HG02571 (cell line): Measurements from ENCODE around the gene CADM2.

Source experiments
- ATAC-seq: cut with Tn5 transposase; IDR thresholded peaks from one replicate; pipeline ENCODE4 v1.9.1; 2021; ENCODE audit warnings: mild to moderate bottlenecking, moderate library complexity; ENCODE audit not compliant: unreplicated experiment

CADM2 gene

GRCh38 chr3:85304360-85304964, 345.7 kb downstream of the CADM2 start:
- no peak for ATAC-seq

GRCh38 chr3:85312331-85312730, 353.5 kb downstream of the CADM2 start:
- ATAC-seq: no peak

- ATAC-seq: no peak
These were observed 354.6 kb downstream of the CADM2 start for GRCh38 chr3:85313380-85313779.

DNA sequence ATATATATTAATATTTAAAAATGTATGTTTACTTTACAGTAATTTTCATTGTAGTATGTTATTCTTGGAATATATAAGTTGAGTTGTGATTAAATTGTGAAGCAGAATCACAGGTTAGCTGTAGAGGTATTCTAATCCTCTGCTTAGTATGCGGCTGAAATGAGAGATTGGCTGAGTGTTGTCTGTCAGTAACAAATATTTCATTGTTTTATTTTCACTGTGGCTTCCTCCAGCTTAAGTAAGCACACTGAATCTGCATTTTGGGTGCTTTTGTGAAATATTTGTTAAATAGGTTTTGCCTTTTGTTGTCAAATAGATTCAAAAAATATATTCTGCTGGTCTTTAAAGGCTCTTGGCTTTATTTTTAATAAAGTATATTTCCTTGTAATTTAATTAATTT, 357.5 kb downstream of the CADM2 start:
- ATAC-seq: no peak

- no peak for ATAC-seq
These were observed 363.1 kb downstream of the CADM2 start for GRCh38 chr3:85321892-85322291.

- no peak for ATAC-seq
These were observed 371.3 kb downstream of the CADM2 start for GRCh38 chr3:85330071-85330470.

DNA sequence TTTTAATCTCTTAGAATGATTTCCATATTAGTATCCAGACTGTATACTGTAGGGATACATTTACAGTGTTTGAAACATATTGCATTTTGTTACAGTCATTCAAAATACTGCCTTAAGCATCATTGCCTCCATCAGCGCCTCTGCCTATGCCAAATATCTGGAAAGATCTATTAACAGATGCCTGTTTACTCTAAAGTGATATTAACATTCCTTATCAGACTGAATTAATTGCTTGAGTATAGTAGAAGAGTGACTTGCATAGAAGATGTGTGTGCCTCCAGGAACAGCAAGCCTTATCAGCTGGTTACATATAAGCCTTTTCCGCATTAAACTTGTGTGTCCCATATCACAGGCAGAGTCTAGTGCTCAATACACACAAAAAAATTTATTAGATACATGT, 379.1 kb downstream of the CADM2 start:
- ATAC-seq: no peak

DNA sequence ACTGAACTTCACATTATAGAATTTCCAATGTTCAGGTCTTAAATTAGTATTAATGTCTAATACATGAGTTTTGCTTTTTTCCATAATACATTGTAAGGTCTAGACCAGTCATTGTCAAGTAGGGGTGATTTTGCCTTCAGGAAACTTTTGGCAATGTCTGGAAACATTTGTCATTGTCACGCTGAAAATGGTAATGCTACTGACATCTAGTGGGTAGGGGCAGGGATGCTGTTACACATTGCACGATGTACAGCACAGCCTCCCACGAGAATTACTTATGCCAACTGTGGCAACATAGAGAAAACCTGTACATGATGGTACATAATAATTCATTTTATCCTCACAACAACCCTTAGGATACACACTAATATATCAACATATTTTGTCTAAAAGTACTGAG, 384.1 kb downstream of the CADM2 start:
- no peak for ATAC-seq

DNA sequence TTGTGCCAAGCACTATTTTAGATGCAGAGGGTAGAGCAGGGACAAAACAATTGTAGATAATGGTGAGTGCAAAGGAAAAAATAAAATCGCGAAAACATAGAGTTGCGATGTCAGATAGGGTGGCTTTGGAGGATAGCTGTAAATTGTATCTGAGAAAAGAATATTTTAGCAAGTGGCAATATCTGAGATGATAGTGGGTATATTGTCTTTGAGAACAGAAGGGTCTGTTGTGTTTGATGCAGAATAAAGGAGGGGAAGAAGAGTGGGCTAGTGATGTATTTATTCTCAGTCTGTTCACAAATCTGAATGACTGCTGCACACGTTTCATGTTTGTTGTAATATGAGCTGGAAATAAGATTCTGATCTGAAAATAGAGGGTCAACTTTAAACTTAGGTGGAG, 396.8 kb downstream of the CADM2 start:
- ATAC-seq: no peak

- ATAC-seq: no peak
These were observed 402.1 kb downstream of the CADM2 start for GRCh38 chr3:85360742-85361387.

DNA sequence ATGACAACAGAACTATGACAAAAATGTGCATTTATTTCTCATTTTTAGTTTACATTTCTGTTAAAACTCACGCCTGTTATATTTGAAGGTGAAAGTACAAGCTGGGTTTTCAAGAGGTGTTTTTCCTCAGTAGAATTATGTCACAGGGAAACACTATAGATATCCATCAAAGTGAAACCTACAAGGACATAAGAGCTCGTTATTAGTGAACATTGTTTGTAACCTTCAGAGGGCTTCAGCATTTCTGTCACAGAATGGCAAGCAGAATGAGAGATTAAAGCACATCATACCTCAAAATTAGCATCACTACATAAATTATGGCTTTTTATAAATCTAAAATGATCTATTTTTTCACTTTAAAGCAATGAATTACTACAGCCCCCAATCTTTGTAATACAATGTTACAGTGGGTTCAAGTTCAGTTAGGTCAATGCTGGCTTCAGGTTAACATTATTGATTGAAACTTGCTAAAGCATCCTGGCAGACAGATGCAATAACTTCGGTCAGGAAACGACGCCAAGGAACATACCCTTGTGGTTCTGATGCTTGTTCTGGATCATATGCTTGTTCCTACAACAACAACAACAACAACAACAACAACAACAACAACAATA, 405.6 kb downstream of the CADM2 start:
- ATAC-seq: no peak

- ATAC-seq: no peak
These were observed 411.6 kb downstream of the CADM2 start for GRCh38 chr3:85370341-85370740.

GRCh38 chr3:85376131-85376530, 417.3 kb downstream of the CADM2 start:
- no peak for ATAC-seq

DNA sequence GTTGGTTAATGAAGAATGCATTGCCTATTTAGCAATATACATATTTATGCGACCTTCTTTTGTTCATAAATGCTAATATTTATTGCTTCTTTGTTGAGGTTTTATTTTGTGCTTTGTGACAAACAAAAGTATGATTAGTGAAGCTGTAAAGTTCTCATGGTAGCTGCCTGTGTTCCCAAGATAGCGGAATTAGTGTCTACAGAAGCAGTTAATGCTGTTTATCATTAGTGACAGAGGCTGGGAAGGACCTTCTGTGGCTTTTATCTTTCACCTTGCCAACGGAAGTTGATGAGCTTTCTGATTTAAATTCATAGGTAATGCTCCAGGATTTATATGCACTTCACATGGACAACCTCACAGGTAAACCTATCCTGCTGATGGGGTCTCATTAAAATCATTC, 418.3 kb downstream of the CADM2 start:
- no peak for ATAC-seq

GRCh38 chr3:85384372-85384771, 425.6 kb downstream of the CADM2 start:
- no peak for ATAC-seq

GRCh38 chr3:85387913-85388505, 429.2 kb downstream of the CADM2 start:
- ATAC-seq: no peak

DNA sequence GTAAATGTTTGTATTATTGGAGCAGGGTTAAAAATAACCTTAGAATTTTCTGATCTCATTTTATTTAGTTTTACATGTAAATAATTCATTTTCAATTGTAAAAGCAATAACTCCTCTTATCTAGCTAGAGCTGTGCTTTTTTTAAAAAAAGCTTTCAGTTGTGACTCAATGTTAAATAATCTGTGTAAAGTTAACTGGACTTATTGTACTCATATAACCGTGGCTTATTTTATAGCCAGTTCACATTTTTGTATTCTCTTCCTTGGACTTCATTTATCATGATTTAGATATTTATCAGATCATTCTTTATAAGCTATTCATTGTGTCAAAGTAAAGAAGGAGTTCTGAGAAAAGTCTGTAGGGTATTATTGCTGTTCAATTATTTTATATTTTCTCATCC, 435.6 kb downstream of the CADM2 start:
- no peak for ATAC-seq

DNA sequence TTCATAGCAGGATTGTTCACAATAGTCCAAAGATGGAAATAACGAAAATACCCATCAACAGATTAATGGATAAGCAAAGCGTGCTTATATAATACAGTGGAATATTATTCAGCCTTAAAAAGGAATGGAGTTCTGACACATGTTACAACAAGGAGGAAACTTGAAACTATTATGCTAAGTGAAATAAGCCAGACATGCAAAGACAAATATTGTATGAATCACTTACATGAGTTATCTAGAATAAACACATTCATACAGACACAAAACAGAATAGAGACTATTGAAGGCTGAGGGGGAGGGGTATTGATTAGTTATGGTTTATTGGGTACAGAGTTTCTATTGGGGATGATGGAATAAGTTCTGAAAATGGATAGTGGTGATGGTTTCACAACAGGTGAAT, 438.6 kb downstream of the CADM2 start:
- ATAC-seq: no peak

DNA sequence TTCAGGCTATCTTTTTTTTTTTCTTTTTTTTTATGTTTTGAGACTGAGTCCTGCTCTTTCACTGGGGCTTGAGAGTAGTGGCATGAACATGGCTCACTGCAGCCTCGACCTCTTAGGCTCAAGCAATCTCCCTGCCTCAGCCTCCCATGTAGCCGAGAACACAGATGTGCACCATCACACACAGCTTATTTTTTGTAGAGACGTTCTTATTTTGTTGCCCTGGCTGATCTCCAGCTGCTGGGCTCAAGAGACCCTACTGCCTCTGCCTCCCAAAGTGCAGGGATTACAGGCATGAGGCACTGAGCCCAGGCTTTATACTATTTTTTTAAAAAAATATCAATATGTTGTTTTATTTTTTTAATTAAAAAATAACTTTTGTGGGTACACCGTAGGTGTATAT, 467.3 kb downstream of the CADM2 start:
- ATAC-seq: no peak

DNA sequence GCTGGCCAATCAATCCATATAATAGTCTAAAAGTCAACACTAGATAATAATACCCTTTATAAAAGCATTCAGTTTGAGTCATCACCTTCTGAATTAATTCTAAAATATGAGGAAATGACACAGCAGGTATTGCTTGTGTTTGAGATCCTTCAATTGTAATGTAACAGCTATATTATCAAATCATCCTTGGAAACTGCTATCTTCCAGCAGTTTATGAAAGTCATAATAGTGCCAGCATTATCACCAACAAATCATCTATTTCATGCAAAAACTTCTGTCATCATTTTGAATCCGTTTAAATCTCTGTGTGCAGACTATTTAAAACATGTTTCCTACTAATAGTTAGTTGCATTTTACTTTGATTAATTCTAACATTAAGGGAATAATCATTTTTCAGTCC, 468.7 kb downstream of the CADM2 start:
- no peak for ATAC-seq

GRCh38 chr3:85432081-85432480, 473.3 kb downstream of the CADM2 start:
- ATAC-seq: no peak

- ATAC-seq: no peak
These were observed 474.5 kb downstream of the CADM2 start for GRCh38 chr3:85433319-85433718.
